Activated B cell treated with CpG ODN at 0.5 μM for 24 hours (primary cell): ENCODE measurements around the gene GRM4. TPM values are rescaled to one million over a fixed set of nuclear protein-coding genes. Genes with fewer than 3 reads are reported as not detected.

ENCODE experiments used
- ATAC-seq: fragments of 200-7000 bp; cut with Tn5 transposase; one replicate; pipeline ENCODE4 v1.10.0; 2021; ENCODE audit warnings: low read depth, mild to moderate bottlenecking, moderate library complexity
- CTCF ChIA-PET: fragments of 350-600 bp; sonication (Branson Sonifier 250); formaldehyde crosslinking; loops from one replicate; lab custom pipeline; 2021; ENCODE audit warnings: antibody characterized with exemption; lab: Charles Lee
- POLR2A ChIA-PET: fragments of 350-600 bp; sonication (Branson Sonifier 250); formaldehyde crosslinking; loops from one replicate; lab custom pipeline; 2021; ENCODE audit warnings: antibody characterized with exemption; lab: Charles Lee
- DNase-seq: peaks from one replicate; pipeline ENCODE4 v3.0.0; 2022
- H3K27ac Mint-ChIP-seq: one replicate; pipeline ENCODE4 v1.8.0; 2020; ENCODE audit warnings: mixed read lengths
- H3K27me3 Mint-ChIP-seq: one replicate; pipeline ENCODE4 v1.8.0; 2021; ENCODE audit warnings: mixed read lengths
- H3K36me3 Mint-ChIP-seq: one replicate; pipeline ENCODE4 v1.8.0; 2021; ENCODE audit warnings: low read depth, mixed read lengths
- H3K4me1 Mint-ChIP-seq: one replicate; pipeline ENCODE4 v1.8.0; 2021; ENCODE audit warnings: mixed read lengths
- H3K4me3 Mint-ChIP-seq: one replicate; pipeline ENCODE4 v1.8.0; 2020; ENCODE audit warnings: mild to moderate bottlenecking, mixed read lengths
- H3K9me3 Mint-ChIP-seq: one replicate; pipeline ENCODE4 v1.8.0; 2020; ENCODE audit warnings: mixed read lengths
- CTCF ChIP-seq: fragments of 200-600 bp; IDR thresholded peaks from one replicate; pipeline ENCODE4 v1.8.0; 2022; ENCODE audit warnings: antibody characterized with exemption, mild to moderate bottlenecking
- intact Hi-C: fragments of 100-400 bp; cut with micrococcal nuclease; formaldehyde crosslinking; loops from one replicate; pipeline ENCODE4 v1.15.1; 2024
- total RNA-seq: library from RNA; stranded (reverse); gene quantifications from 2 replicates; pipeline ENCODE4 v1.2.3, GENCODE V29; 2022

The GRM4 gene
- total RNA-seq, 1 donor from 2014 or later: not detected

- Mint-ChIP-seq H3K27ac (no peak overlapping the region), H3K4me3 (no peak overlapping the region), H3K27me3 (peaks cover 20% of the 10 kb centered on the region), H3K4me1 (peaks cover 15% of the 10 kb centered on the region), H3K36me3 (no peaks in the 10 kb centered on the region), H3K9me3 (peaks cover 3% of the 10 kb centered on the region)
- intact Hi-C loops: no loop called here
- POLR2A ChIA-PET: no interaction called here
- ATAC-seq: no peak
- CTCF ChIA-PET: interaction anchor here (1.0 kb wide), 1 partner anchor 39 kb away, joined by 3 read pairs; no protein-coding TSS in a partner anchor
- DNase-seq: peak; percentile 7
- TF ChIP-seq CTCF: no peak
Measured at GRCh38 chr6:34157236-34157830, 11.4 kb upstream of the GRM4 start.

GRCh38 chr6:34155471-34156300 lies 9.8 kb upstream of the GRM4 start:
- intact Hi-C loops: no loop called here
- no peak for TF ChIP-seq CTCF
- no peak overlapping the region for H3K4me3 Mint-ChIP-seq
- no peaks in the 10 kb centered on the region for H3K36me3 Mint-ChIP-seq
- no peak for DNase-seq
- no peak for ATAC-seq
- peaks cover 34% of the 10 kb centered on the region for H3K27me3 Mint-ChIP-seq
- no peak overlapping the region for H3K27ac Mint-ChIP-seq
- POLR2A ChIA-PET: interaction anchor here (0.9 kb wide), 1 partner anchor 81 kb away, joined by 3 read pairs; the partner anchor contains the start of gene HMGA1
- H3K4me1 Mint-ChIP-seq: peaks cover 15% of the 10 kb centered on the region
- CTCF ChIA-PET: interaction anchor here (0.7 to 2.4 kb wide), 14 partner anchors 8 to 1085 kb away, joined by 3 to 29 read pairs (median 3); no protein-coding TSS in a partner anchor
- peaks cover 3% of the 10 kb centered on the region for H3K9me3 Mint-ChIP-seq

- Mint-ChIP-seq H3K9me3 (peaks cover 3% of the 10 kb centered on the region), H3K27ac (no peak overlapping the region), H3K4me1 (peaks cover 15% of the 10 kb centered on the region), H3K27me3 (peaks cover 41% of the 10 kb centered on the region), H3K4me3 (peak overlapping the region; percentile 56), H3K36me3 (no peaks in the 10 kb centered on the region)
- POLR2A ChIA-PET: interaction anchor here (0.6 to 0.9 kb wide), 2 partner anchors 17 to 82 kb away, joined by 3 to 12 read pairs; partner anchors contain the start of gene HMGA1
- TF ChIP-seq CTCF: peak; percentile 90
- peak; percentile 74 for DNase-seq
- CTCF ChIA-PET: interaction anchor here (1.0 to 2.4 kb wide), 10 partner anchors 9 to 764 kb away, joined by 3 to 29 read pairs (median 4); no protein-coding TSS in a partner anchor
- ATAC-seq: peak; percentile 94
- intact Hi-C loops: loop anchor here (1.0 to 5.0 kb wide), 4 partner anchors 100 to 568 kb away; no protein-coding TSS in a partner anchor
Measured at GRCh38 chr6:34154668-34155447, 9.0 kb upstream of the GRM4 start.

- intact Hi-C loops: loop anchor here (5.0 kb wide), 1 partner anchor 566 kb away; no protein-coding TSS in a partner anchor
- POLR2A ChIA-PET: no interaction called here
- Mint-ChIP-seq H3K4me3 (no peak overlapping the region), H3K36me3 (no peaks in the 10 kb centered on the region), H3K4me1 (peaks cover 15% of the 10 kb centered on the region), H3K9me3 (no peaks in the 10 kb centered on the region), H3K27me3 (peaks cover 48% of the 10 kb centered on the region), H3K27ac (no peak overlapping the region)
- CTCF ChIA-PET: interaction anchor here (2.0 kb wide), 1 partner anchor 98 kb away, joined by 6 read pairs; no protein-coding TSS in a partner anchor
- TF ChIP-seq CTCF: no peak
- ATAC-seq (no peak), DNase-seq (no peak)
Measured at GRCh38 chr6:34152806-34153520, 7.1 kb upstream of the GRM4 start.
